HG03175 (cell line): ENCODE data around the gene CRB3.

ENCODE experiments used
- ATAC-seq: cut with Tn5 transposase; IDR thresholded peaks from one replicate; pipeline ENCODE4 v1.9.1; 2021; ENCODE audit warnings: mild to moderate bottlenecking, moderate library complexity; ENCODE audit not compliant: unreplicated experiment

The CRB3 gene

GRCh38 chr19:6465663-6466062 is 1.6 kb downstream of the CRB3 start:
- ATAC-seq, result no peak

DNA sequence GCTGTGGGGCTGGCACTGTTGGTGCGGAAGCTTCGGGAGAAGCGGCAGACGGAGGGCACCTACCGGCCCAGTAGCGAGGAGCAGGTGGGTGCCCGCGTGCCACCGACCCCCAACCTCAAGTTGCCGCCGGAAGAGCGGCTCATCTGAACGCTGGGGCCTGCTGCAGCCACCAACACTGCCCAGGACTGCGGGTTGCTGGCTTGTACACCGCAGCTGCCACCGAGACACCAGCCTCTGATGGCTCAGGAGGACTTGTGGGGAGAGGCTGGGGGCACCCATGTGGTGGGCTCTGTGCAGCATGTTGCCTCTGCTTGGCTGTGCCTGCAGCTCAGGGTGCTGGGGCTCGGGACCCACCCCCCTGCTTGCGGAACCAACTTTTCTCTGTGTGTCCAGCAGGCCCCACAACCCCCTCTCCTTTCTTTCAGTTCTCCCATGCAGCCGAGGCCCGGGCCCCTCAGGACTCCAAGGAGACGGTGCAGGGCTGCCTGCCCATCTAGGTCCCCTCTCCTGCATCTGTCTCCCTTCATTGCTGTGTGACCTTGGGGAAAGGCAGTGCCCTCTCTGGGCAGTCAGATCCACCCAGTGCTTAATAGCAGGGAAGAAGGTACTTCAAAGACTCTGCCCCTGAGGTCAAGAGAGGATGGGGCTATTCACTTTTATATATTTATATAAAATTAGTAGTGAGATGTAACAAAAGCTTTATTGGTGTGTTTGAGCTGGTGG is 2.6 kb downstream of the CRB3 start:
- no peak for ATAC-seq

DNA sequence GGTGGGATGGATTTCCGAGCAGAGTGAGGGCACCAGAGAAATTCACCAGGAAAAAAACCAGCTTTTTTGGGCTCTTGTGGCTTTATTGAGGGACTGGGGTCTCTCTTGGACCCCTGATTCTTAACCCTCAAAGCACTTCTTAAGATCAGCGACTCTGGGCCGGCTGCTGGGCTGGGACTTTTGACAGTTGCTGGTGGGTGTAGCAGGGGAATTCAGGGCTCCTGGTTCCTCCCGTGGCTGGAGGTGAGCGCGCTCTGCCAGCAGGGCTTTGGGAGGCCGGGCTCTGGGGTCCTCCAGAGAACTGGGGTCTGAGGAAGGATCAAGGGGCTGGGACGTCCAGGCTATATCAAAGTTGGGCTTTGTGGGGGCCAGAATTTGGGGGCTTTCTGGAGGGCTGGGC is 3.3 kb downstream of the CRB3 start:
- no peak for ATAC-seq

DNA sequence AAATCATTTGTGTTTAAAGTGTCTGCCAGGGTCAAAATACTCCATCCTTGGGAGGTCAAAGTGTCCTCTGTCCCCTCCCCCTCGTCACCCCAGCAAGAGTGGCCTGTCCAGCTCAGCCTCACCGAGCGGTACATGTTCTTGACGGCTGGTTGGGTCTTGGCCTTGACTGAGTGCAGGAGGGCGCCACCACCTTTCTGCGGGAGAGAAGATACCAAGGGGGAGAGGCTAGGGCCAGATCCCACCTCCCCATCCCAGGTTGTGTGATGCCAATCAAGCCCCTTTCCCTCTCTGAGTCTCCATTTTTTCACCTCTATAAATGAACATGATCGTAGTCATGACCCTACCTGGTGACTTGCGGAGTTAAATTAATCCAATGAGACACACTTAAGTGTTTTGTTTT is 6.1 kb downstream of the CRB3 start:
- ATAC-seq, result no peak

GRCh38 chr19:6471076-6471475 is 7.0 kb downstream of the CRB3 start:
- ATAC-seq, result no peak

- ATAC-seq, result no peak
These were observed 8.6 kb downstream of the CRB3 start for GRCh38 chr19:6472713-6473112.

DNA sequence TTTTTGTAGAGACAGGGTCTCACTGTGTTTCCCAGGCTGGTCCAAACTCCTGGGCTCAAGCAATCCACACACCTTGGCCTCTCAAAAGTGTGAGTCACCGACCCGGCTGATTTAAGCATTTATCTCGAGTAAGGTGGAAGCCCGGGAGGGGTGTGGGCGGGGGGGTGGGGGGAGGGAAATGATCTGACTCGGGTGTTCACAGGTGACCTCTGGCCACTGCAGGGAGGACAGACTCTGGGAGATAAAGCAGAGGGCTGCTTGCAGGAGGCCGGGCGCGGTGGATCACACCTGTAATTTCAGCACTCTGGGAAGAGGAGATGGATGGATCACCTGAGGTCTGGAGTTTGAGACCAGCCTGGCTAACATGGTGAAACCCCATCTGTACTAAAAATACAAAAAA is 9.6 kb downstream of the CRB3 start:
- no peak for ATAC-seq

- ATAC-seq, result no peak
These were observed 11.4 kb downstream of the CRB3 start for GRCh38 chr19:6475321-6476108.

- ATAC-seq, result no peak
These were observed 12.3 kb downstream of the CRB3 start for GRCh38 chr19:6476155-6476895.

GRCh38 chr19:6476896-6477431 is 12.9 kb downstream of the CRB3 start:
- ATAC-seq, result no peak

- ATAC-seq, result no peak
These were observed 14.7 kb downstream of the CRB3 start for GRCh38 chr19:6478815-6479214.

- ATAC-seq, result no peak
These were observed 15.8 kb downstream of the CRB3 start for GRCh38 chr19:6479836-6480398.

DNA sequence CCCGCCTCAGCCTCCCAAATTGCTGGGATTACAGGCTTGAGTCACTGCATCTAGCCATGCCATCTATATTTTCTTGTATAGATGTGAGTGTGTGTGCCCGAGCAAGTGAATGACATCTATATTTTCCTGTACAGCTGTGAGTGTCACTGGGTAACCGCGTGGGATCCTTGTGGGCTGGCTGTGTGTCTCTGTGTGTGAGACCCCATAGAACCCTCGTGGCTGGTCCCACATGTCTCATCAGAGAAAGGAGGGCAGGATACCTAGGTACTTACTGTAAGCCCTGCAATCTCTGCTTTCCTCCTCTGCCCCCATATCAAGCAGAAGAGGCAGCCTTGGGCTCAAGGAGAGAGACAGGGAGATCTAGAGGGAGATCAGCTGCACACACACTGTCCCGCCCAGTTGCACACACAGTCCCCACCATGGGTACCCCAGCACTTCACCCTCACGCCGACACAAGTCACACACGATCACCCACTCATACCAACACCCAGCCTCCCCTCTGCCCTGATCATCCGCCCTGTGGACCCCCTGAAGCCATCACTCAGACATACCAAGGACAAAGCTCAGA is 16.9 kb downstream of the CRB3 start:
- no peak for ATAC-seq

GRCh38 chr19:6481541-6482342 is 17.7 kb downstream of the CRB3 start, which contains the start of gene DENND1C:
Gene DENND1C (minus strand): TSS chr19:6481787. CDS start chr19:6481695, 92 bp downstream.
- ATAC-seq, result peak; percentile 66

GRCh38 chr19:6482343-6482686 is 18.2 kb downstream of the CRB3 start:
- ATAC-seq, result no peak

GRCh38 chr19:6483235-6483634 is 19.2 kb downstream of the CRB3 start:
- ATAC-seq, result no peak

DNA sequence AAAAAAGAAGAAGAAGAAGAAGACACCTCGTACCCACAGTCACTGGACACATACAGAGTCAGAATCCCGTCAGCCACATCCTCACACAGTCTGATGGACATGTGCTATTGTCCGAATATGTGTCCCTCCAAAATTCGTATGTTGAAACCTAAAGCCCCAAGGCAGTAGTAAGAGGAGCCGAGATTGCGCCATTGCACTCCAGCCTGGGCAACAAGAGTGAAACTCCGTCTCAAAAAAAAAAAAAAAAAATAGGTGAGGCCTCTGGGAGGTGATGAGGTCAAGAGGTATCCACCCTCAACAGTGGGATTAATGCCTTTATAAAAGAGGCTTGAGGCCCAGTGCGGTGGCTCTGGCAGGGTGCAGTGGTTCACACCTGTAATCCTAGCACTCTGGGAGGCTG is 20.2 kb downstream of the CRB3 start:
- no peak for ATAC-seq

- no peak for ATAC-seq
These were observed 20.8 kb downstream of the CRB3 start for GRCh38 chr19:6484831-6485230.

DNA sequence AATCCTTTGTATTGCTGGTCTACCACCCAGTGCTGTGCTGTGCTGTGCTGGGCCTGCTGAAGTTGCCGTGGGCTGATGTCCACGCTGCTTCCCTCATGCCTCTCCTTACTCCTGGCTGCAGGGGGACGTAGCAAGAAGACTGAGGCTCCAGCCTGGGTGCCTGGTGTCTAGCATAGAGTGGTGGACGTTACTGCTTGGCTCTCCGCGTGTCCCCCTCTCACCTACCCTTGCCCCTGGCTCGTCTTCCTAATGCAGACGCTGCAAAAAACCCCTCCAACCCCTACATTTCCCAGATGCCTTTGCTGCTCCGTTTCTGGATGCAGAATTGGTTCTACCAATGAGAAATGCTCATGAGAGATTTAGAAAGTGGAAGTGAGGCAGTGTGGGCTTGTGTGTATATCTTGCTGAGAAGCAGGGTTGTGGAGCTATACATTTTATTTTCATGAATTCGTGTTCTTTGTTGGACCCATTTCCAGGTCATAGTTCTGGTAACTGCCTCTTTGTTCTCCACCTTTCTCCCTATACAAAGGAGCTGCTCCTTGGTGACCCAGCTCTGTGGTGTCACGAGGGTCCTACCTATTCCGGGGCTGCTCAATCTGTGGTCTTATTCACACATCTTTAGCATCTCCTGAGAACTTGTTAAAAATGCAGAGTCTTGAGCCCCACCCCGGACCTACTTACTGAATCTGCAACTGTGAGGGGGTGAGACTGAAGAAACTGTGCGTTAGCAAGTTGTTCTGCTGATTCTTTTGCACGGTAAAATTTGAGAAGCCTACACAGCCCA is 25.4 kb downstream of the CRB3 start:
- ATAC-seq, result no peak
